Posterior cingulate gyrus (tissue), 11 donors: Measurements from ENCODE around the gene TTC14.
"Not testable (repeated sequence)": the region's sequence is repeated elsewhere in the genome, so short reads cannot be mapped to it uniquely, and the experiment has no call there.

Experiments
- DNase-seq, 10 donors: peaks; one replicate each; pipeline versions ENCODE4 v3.0.0 to v3.0.0-alpha.2; 2020 to 2021; ENCODE audit warnings: mixed read lengths in 3 of 10
- intact Hi-C: fragments of 100-400 bp; cut with DNase I; formaldehyde crosslinking; loops from one replicate; pipeline ENCODE4 v1.15.1; 2023

The TTC14 gene

DNA sequence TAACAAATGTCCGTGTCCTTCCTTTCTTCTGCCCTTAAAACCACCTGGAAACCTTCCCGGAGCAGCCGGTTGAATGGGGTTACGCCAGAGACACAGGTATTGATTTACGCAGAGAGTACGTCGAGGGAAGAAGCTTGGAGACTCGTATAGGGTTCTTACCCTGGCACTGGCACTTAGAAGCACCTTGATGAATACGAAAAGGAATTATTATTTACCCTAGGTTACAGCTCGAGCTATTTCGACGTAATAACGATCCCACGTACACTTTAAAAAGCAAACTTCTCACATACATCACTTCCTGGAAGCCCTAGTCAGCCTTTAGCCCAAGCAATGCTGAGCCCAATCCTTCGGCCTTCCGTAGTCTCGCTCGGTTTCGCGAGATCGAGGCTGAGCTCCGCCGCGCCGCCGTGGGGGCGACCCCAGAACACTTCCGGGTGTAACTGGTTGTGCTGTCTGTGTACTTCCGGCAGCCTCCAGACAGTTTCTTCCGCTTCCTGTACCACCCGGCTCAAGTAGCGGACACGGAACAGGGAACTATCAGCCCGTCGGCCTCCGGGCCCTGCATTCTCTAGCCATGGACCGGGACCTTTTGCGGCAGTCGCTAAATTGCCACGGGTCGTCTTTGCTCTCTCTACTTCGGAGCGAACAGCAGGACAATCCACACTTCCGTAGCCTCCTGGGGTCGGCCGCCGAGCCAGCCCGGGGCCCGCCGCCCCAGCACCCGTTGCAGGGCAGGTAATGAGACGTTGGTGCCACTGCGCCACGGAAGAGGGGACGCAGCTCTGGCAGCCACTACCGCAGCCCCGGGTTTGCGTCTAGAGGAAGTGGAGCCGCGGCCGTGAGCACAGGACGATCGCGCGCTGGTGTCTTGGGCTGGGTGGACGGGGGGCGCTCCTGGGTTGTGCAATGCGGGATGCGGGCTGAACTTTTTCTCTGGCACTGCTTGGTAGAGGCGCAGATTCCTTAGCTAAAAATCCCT lies at the start of gene TTC14:
Gene TTC14, plus strand, starts transcription at position 476 of the 979 bp plus-strand sequence. Its CDS starts 99 bp downstream, at position 575.
- intact Hi-C loops = no loop called here
- peak; percentile 83 to 99 (median 92) for DNase-seq

- intact Hi-C loops = no loop called here
- no peak for DNase-seq
Observed at GRCh38 chr3:180563406-180563805, 38.6 kb upstream of the TTC14 start.

- intact Hi-C loops = no loop called here
- DNase-seq = no peak
Observed at GRCh38 chr3:180564676-180565075, 37.3 kb upstream of the TTC14 start.

GRCh38 chr3:180570238-180570637 lies 31.7 kb upstream of the TTC14 start:
- intact Hi-C loops = no loop called here
- DNase-seq = no peak

DNA sequence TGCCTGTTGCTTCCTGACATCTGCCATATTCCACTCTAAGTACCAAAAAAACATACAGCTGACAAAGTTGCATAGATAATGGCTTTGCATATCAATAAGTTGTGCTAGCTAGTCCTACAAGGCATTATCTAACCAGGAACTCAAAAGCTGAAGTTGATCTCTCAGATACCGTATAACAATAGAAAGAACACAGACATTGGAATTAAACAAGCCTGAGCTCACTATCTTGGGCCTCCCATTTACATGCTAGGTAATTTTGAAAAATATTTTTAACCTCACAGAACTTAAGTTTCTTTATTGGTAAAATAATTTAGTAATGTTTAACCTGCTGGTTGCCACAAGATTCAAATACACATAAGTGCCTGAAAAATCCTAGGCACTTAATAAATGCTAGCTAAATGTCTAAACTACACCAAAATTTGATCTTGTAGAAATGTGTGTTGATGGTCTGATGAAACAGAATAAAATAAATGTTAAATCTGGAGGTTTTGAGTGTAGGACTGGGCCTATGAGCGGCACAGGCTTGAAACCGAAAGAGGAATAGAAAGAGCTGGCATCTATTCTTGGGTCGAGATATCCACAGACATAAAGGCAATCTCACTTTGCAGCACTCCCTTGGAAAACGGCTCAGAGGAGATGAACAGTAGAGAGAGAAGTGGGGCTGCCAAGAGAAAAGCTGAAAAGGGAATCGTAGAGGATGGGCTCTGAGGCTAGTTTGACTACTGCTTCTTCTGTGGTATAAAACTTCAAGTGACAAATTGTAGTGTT lies 29.9 kb upstream of the TTC14 start:
- intact Hi-C loops = no loop called here
- no peak for DNase-seq

GRCh38 chr3:180575571-180575970 lies 26.4 kb upstream of the TTC14 start:
- intact Hi-C loops = no loop called here
- DNase-seq = no peak

- intact Hi-C loops = no loop called here
- DNase-seq = no peak
Observed at GRCh38 chr3:180580934-180581333, 21.0 kb upstream of the TTC14 start.

DNA sequence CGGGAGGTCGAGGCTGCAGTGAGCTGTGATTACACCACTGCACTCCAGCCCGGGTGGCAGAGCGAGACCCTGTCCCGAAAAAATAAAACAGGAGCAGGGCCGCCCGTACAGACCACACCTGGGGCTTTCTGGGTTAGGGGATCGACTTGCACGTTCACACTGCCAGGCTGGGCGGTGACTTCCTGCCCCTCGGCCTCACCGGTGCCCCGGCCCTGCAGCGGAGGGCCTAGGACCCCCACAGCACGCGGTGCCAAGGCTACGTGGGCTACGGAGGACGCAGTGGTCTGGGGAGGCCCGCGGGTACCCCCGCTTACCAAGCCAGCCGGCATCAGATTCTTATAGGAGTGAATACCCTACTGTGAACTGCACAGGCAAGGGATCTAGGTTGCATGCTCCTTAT lies 11.6 kb upstream of the TTC14 start:
- DNase-seq = peak in 2 of 10 donors; percentile 62 to 64
- intact Hi-C loops = loop anchor here (5.0 to 10.0 kb wide), 2 partner anchors 666 to 823 kb away; no protein-coding TSS in a partner anchor

DNA sequence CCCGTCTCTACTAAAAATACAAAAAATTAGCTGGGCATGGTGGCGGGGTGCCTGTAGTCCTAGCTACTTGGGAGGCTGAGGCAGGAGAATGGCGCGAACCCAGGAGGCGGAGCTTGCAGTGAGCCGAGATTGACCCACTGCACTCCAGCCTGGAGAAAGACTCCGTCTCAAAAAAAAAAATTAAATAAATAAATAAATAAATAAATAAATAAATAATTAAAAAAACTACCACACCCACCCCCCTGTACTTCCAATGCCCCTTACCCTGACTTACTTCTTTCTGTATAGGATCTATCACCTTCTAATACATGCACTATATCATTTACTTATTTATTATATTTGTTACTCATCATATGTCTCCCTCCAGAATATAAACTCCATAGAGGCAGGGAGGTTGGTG lies 8.3 kb upstream of the TTC14 start:
- not testable (repeated sequence) for DNase-seq
- intact Hi-C loops = loop anchor here (5.0 to 10.0 kb wide), 2 partner anchors 669 to 826 kb away; no protein-coding TSS in a partner anchor

GRCh38 chr3:180594631-180595558 lies 7.1 kb upstream of the TTC14 start:
- intact Hi-C loops = loop anchor here (5.0 to 10.0 kb wide), 3 partner anchors 670 to 828 kb away; no protein-coding TSS in a partner anchor

GRCh38 chr3:180595559-180595935 lies 6.4 kb upstream of the TTC14 start:
- intact Hi-C loops = loop anchor here (5.0 to 10.0 kb wide), 2 partner anchors 671 to 773 kb away; no protein-coding TSS in a partner anchor
- no peak for DNase-seq

More at GRCh38 chr3:180594631-180595558, 7.1 kb upstream of the TTC14 start:
- no peak for DNase-seq

GRCh38 chr3:180600473-180600872 lies 1.5 kb upstream of the TTC14 start:
- intact Hi-C loops = no loop called here
- peak in 1 of 10 donors; percentile 45 for DNase-seq

GRCh38 chr3:180611006-180611405 lies 9.0 kb downstream of the TTC14 start:
- no peak for DNase-seq

DNA sequence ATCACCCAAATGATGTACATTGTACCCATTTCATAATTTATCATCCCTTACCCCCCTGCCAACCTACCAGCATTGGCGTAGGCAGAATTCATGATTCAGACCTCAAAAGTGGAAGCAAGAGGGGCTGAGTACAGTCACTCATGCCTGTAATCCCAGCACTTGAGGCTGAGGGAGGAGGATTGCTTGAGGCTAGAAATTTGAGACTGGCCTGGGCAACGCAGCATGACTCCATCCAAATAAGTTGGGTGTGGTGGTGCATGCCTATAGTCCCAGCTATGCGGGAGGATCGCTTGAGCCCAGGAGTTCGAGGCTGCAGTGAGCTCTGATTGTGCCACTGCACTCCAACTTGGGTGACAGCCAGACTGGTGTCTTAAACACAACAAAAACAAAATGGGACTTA lies 10.4 kb downstream of the TTC14 start:
- peak in 1 of 10 donors; percentile 37 for DNase-seq
- intact Hi-C loops = no loop called here

More at GRCh38 chr3:180611006-180611405, 9.0 kb downstream of the TTC14 start:
- intact Hi-C loops = no loop called here

- DNase-seq = peak in 1 of 10 donors; percentile 42
- intact Hi-C loops = no loop called here
Observed at GRCh38 chr3:180615954-180616353, 14.0 kb downstream of the TTC14 start.

GRCh38 chr3:180617049-180617448 lies 15.1 kb downstream of the TTC14 start:
- intact Hi-C loops = no loop called here

GRCh38 chr3:180618563-180618962 lies 16.6 kb downstream of the TTC14 start:
- intact Hi-C loops = not testable (repeated sequence)

More at GRCh38 chr3:180617049-180617448, 15.1 kb downstream of the TTC14 start:
- no peak for DNase-seq

GRCh38 chr3:180619723-180620122 lies 17.8 kb downstream of the TTC14 start:
- no peak for DNase-seq
- intact Hi-C loops = no loop called here

More at GRCh38 chr3:180618563-180618962, 16.6 kb downstream of the TTC14 start:
- not testable (repeated sequence) for DNase-seq

DNA sequence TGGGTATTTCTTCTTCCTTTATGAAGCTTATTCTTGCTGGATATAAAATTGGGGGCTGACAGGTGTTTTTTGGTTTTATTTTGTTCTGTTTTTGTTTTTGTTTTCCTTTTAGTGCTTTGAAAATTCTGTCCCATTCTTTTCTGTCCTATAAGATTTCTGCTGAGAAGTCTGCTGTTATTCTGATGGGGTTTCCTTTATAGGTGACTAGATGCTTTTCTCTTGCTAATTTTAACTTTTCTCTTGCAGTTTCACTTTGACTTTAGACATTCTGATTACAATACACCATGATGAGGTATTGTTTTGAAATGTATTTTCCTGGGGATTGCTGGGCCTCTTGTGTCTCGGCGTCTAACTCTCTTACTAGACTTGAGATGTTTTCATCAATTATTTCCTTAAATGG lies 22.8 kb downstream of the TTC14 start:
- intact Hi-C loops = no loop called here
- DNase-seq = no peak

- DNase-seq = no peak
- intact Hi-C loops = no loop called here
Observed at GRCh38 chr3:180626844-180627243, 24.9 kb downstream of the TTC14 start.
